ENCODE data around the gene DERA. TPM values are rescaled to one million over a fixed set of nuclear protein-coding genes. Genes with fewer than 3 reads are reported as not detected.

DERA gene
- total RNA-seq, 1 donor from 2014 or later, result 44.0 TPM

DNA sequence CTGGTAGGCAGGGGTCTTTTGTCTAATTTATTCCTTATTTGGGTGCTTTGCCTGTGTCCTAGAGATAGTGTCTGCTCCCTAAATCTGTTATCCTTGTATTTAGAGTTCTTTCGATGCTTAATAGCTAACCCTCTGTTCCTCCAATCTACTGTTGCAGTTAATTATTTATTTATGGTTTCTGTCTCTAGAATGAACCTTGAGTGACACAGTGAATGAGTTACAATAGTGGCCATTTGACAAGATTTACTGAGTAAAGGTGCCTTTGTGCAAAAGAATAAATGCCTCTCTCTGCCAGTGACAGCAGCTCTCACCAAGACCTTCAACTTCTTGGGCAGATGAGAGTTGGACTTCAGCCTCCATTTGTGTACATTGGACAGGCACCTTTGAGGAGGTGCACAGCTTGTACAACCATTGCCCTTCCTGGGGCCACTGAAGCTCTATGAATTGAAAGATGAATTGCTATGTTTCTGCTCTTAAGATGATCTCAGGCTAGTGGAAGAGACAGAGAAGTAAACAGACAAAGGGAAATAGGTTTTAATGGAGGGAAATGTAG lies 165.9 kb downstream of the DERA start:
- intact Hi-C loops (cut with DNase I), result no loop called here
- no peak for ATAC-seq

DNA sequence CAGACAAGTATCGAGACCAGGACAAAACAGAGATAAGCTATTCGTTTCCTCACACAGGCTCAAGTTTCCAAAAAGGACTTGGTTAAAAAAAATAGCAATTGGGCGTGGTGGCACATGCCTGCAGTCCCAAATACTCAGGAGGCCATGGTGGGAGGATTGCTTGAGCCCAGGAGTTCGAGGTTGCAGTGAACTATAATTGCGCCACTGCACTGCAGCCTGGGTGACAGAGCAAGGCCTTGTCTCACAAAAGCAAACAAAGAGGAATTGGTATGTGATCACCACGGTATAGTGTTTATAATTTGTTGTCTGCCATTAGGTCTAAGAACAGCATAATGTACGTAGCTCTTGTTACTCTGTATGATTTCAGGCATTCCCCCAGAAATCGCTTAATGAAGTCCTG lies 175.3 kb downstream of the DERA start:
- ATAC-seq, result no peak
- no peak for DNase-seq
- Histone ChIP-seq H3K36me3 (no peaks in the 10 kb centered on the region), H3K27me3 (ENCODE audit: low read depth) (no peaks in the 10 kb centered on the region), H3K4me3 (no peak overlapping the region), H3K4me1 (no peaks in the 10 kb centered on the region), H3K9me3 (no peaks in the 10 kb centered on the region), H3K27ac (no peak overlapping the region)
- TF ChIP-seq, protein P1, sequence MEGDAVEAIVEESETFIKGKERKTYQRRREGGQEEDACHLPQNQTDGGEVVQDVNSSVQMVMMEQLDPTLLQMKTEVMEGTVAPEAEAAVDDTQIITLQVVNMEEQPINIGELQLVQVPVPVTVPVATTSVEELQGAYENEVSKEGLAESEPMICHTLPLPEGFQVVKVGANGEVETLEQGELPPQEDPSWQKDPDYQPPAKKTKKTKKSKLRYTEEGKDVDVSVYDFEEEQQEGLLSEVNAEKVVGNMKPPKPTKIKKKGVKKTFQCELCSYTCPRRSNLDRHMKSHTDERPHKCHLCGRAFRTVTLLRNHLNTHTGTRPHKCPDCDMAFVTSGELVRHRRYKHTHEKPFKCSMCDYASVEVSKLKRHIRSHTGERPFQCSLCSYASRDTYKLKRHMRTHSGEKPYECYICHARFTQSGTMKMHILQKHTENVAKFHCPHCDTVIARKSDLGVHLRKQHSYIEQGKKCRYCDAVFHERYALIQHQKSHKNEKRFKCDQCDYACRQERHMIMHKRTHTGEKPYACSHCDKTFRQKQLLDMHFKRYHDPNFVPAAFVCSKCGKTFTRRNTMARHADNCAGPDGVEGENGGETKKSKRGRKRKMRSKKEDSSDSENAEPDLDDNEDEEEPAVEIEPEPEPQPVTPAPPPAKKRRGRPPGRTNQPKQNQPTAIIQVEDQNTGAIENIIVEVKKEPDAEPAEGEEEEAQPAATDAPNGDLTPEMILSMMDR (IDR thresholded peaks at IDR 0.05), result no peak
- intact Hi-C loops (cut with DNase I), result no loop called here

More for the DNA sequence above, 165.9 kb downstream of the DERA start:
- no peak overlapping the region for H3K4me3 ChIP-seq
- no peaks in the 10 kb centered on the region for H3K9me3 ChIP-seq
- no peak for DNase-seq
- no peak overlapping the region for H3K27ac ChIP-seq
- H3K27me3 ChIP-seq (ENCODE audit: low read depth), result no peaks in the 10 kb centered on the region
- no peaks in the 10 kb centered on the region for H3K4me1 ChIP-seq
- TF ChIP-seq, protein P1 (IDR thresholded peaks at IDR 0.05), result no peak
- H3K36me3 ChIP-seq, result no peaks in the 10 kb centered on the region

DNA sequence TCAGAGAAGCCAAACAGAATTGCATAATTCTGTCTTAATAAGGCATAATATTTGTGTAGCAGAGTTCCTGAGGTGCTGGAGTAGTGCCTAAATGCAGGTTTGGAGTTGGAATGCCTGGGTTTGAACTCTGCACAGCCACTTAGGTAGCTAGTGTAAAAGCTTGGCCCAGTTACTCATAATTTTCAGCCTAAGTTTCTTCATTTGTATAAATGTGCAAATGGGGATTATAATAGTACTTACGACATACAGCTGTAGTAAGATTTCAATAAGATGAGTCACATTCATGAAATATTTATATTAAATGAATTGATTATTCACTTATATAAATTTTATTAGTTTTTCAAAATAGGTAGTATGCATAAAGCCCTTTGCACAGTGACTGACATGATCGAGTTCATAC lies 175.8 kb downstream of the DERA start:
- Histone ChIP-seq H3K4me1 (no peaks in the 10 kb centered on the region), H3K4me3 (no peak overlapping the region), H3K27me3 (ENCODE audit: low read depth) (no peaks in the 10 kb centered on the region), H3K36me3 (no peaks in the 10 kb centered on the region), H3K9me3 (no peaks in the 10 kb centered on the region), H3K27ac (no peak overlapping the region)
- DNase-seq, result no peak
- ATAC-seq, result no peak
- intact Hi-C loops (cut with DNase I), result no loop called here
- TF ChIP-seq, protein P1 (IDR thresholded peaks at IDR 0.05), result no peak

Other genes starting within 250 kb of the DERA start
- gene EPS8, start 121.9 kb upstream of the DERA start, total RNA-seq, result 72.8 TPM
- gene STRAP, start 28.9 kb upstream of the DERA start, total RNA-seq, result 65.4 TPM